ENCODE data around the gene CNOT4. TPM values are rescaled to one million over a fixed set of nuclear protein-coding genes. Genes with fewer than 3 reads are reported as not detected.

CNOT4 gene
- polyA plus RNA-seq, 2 of the 4 experiments (the other 2 are of a cell fraction) = 10.0 to 16.4 TPM

DNA sequence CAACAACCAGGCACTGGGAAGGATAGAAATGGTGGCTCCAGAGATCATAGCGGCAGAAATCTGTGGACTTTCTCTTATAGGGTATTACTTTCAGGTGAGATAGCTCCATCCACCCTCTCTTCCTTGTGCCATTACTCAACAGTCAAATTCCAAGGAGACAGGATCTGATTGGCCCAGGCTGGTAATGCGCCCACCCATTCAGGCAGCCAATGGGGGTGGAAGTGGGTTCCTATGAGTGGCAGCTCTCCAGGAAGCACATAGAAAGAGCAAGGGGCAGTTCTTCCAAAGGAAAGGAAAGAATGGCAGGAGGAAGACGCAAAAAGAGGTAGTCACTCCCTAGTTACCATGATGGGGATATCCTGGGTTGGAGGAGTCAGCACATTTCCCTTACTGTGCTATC, 181.8 kb downstream of the CNOT4 start (continued):
- TF ChIP-seq ZNF302 (CRISPR knock-in tag; IDR thresholded peaks at IDR 0.05) (no peak), HOXA7 (CRISPR knock-in tag; IDR thresholded peaks at IDR 0.05) (no peak)
- TF ChIP-seq, protein P1, sequence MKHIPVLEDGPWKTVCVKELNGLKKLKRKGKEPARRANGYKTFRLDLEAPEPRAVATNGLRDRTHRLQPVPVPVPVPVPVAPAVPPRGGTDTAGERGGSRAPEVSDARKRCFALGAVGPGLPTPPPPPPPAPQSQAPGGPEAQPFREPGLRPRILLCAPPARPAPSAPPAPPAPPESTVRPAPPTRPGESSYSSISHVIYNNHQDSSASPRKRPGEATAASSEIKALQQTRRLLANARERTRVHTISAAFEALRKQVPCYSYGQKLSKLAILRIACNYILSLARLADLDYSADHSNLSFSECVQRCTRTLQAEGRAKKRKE (CRISPR knock-in tag; IDR thresholded peaks at IDR 0.05; ENCODE audit: low read depth) = no peak

DNA sequence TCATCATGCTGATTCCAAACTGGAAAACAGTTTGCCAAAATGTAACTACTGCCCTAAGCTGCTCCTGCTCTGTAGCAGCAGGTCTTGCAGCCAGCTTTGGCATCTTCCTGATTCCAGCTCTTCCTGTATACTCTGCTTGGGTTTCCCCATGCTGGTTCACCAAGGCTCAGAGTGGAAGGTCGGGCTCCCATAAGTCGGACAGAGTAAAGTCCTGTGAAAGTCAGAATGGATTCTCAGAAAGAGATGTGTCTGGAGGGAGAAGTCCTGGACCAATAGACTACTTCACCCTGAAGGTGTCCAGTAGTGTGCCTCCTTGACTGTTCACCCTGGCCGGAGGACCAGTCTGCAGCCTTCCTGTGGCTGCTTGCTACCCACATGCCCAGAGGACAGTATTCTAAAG, 182.4 kb downstream of the CNOT4 start:
- H3K4me2 ChIP-seq = no peak overlapping the region
- ATAC-seq = no peak; a peak in 2 of 6 replicates
- H3K4me1 ChIP-seq = no peaks in the 10 kb centered on the region
- DNase-seq (ENCODE audit: low read depth in 1 of 2, low spot score in 1 of 2) = no peak
- no peaks in the 10 kb centered on the region for H3K9me3 ChIP-seq
- TF ChIP-seq, protein P2, sequence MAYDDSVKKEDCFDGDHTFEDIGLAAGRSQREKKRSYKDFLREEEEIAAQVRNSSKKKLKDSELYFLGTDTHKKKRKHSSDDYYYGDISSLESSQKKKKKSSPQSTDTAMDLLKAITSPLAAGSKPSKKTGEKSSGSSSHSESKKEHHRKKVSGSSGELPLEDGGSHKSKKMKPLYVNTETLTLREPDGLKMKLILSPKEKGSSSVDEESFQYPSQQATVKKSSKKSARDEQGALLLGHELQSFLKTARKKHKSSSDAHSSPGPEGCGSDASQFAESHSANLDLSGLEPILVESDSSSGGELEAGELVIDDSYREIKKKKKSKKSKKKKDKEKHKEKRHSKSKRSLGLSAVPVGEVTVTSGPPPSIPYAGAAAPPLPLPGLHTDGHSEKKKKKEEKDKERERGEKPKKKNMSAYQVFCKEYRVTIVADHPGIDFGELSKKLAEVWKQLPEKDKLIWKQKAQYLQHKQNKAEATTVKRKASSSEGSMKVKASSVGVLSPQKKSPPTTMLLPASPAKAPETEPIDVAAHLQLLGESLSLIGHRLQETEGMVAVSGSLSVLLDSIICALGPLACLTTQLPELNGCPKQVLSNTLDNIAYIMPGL (CRISPR knock-in tag; IDR thresholded peaks at IDR 0.05; ENCODE audit: borderline replicate concordance) = no peak
- TF ChIP-seq PHF8 (IDR thresholded peaks at IDR 0.05; ENCODE audit: borderline replicate concordance, low read depth) (no peak), MAFK (IDR thresholded peaks at IDR 0.05; ENCODE audit: partially characterized antibody) (no peak)
- no peak overlapping the region for H3K27ac ChIP-seq
- ChIA-PET CTCF (interaction anchor here (1.5 to 5.2 kb wide), 4 partner anchors 8 to 53 kb away, joined by 9 to 35 read pairs (median 10); no protein-coding TSS in a partner anchor), POLR2A (interaction anchor here (0.6 kb wide), 1 partner anchor 157 kb away, joined by 3 read pairs; the partner anchor contains the start of gene CYREN)
- 68% methylated on average over 2 of the region's 3 CpGs for WGBS (ENCODE audit: missing lambda C conversion rate)
- no peak overlapping the region for H3K4me3 ChIP-seq
- FAIRE-seq = no peak

DNA sequence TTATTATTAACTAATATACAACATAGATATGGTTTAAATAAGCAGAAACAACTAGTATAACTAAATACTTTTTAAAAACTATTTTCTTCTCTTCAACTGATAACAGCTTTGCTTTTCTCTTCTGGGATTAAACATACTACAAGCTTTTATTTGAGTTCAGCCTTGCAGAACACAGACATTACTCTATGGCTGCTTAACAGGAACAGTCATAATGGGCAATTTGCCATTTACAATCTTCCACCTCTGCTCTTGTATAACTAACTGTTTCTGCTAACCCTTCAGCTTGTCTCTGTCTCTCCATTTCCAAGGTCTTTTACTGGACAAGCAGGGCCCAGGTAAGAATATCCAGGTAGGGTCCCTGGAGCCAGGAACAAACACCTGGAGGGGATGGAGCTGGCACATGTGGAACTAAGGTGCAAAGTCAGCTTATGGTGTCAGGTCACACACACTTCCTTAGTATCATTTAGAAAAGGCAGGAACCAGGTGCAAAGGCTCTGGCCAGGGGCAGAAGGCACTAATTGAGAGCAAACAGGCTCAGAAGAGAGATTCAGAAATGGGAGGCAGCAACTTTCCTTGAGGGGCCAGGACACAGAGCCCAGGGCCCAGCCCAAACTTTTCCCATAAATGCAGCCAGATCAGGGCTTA, 183.1 kb downstream of the CNOT4 start:
- TF ChIP-seq EHMT2 (IDR thresholded peaks at IDR 0.05; ENCODE audit: low read depth) (no peak), FOXS1 (CRISPR knock-in tag; IDR thresholded peaks at IDR 0.05) (no peak), MAZ (IDR thresholded peaks at IDR 0.05; ENCODE audit: borderline replicate concordance, low read depth, low read length) (no peak), RAD21 (conservative IDR thresholded peaks at IDR 0.05 in 1 of 2, IDR thresholded peaks at IDR 0.05 in 1 of 2) (no peak), EHF (CRISPR knock-in tag; IDR thresholded peaks at IDR 0.05) (no peak), SREBF2 (IDR thresholded peaks at IDR 0.05) (no peak), RNF2 (IDR thresholded peaks at IDR 0.05; ENCODE audit: borderline replicate concordance, low read depth) (no peak), ZSCAN20 (CRISPR knock-in tag; IDR thresholded peaks at IDR 0.05) (no peak), CBX8 (IDR thresholded peaks at IDR 0.05) (no peak), HOXB5 (CRISPR knock-in tag; IDR thresholded peaks at IDR 0.05) (no peak), CBX2 (IDR thresholded peaks at IDR 0.05; ENCODE audit: borderline replicate concordance, low read depth) (no peak), KDM1A (IDR thresholded peaks at IDR 0.05; ENCODE audit: low read depth) (no peak), HOXB13 (CRISPR knock-in tag; IDR thresholded peaks at IDR 0.05; ENCODE audit: low read depth) (no peak), HOXA7 (CRISPR knock-in tag; IDR thresholded peaks at IDR 0.05) (no peak), HDAC2 (IDR thresholded peaks at IDR 0.05) (no peak), SMC3 (IDR thresholded peaks at IDR 0.05) (no peak), TFCP2L1 (CRISPR knock-in tag; IDR thresholded peaks at IDR 0.05) (no peak)
- TF ChIP-seq, protein P3, sequence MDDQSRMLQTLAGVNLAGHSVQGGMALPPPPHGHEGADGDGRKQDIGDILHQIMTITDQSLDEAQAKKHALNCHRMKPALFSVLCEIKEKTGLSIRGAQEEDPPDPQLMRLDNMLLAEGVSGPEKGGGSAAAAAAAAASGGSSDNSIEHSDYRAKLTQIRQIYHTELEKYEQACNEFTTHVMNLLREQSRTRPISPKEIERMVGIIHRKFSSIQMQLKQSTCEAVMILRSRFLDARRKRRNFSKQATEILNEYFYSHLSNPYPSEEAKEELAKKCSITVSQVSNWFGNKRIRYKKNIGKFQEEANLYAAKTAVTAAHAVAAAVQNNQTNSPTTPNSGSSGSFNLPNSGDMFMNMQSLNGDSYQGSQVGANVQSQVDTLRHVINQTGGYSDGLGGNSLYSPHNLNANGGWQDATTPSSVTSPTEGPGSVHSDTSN (IDR thresholded peaks at IDR 0.05) = no peak
- TF ChIP-seq, protein P4, sequence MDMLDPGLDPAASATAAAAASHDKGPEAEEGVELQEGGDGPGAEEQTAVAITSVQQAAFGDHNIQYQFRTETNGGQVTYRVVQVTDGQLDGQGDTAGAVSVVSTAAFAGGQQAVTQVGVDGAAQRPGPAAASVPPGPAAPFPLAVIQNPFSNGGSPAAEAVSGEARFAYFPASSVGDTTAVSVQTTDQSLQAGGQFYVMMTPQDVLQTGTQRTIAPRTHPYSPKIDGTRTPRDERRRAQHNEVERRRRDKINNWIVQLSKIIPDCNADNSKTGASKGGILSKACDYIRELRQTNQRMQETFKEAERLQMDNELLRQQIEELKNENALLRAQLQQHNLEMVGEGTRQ (IDR thresholded peaks at IDR 0.05) = no peak
- no peak for FAIRE-seq
- Histone ChIP-seq H3K4me2 (no peak overlapping the region), H3K27ac (no peak overlapping the region), H3K4me3 (no peak overlapping the region), H3K4me1 (no peaks in the 10 kb centered on the region; the same call in 2 of the 3 replicates), H3K9me3 (no peaks in the 10 kb centered on the region)
- POLR2A ChIA-PET = no interaction called here
- CTCF ChIA-PET = interaction anchor here (0.8 to 5.2 kb wide), 5 partner anchors 9 to 52 kb away, joined by 3 to 35 read pairs (median 9); no protein-coding TSS in a partner anchor
- no peak for ATAC-seq
- DNase-seq (ENCODE audit: low read depth in 1 of 2, low spot score in 1 of 2) = no peak
